ENCODE measurements around the gene GTF3A.

GRCh38 chr13:27421101-27421871 lies 3.1 kb upstream of the GTF3A start:
- TF ChIP-seq CTCF (IDR thresholded peaks at IDR 0.05) (no peak), POLR2A (IDR thresholded peaks at IDR 0.05) (no peak)

All from right lobe of liver (tissue), 4 donors.